A549 (cell line): ENCODE data around the gene PIM3. TPM values are rescaled to one million over a fixed set of nuclear protein-coding genes. Genes with fewer than 3 reads are reported as not detected.

Source experiments
- ATAC-seq, 2 experiments: fragments of 200-7000 bp in 1 of 2; fragments of >200 bp in 1 of 2; cut with Nextera tagmentation in 1 of 2; cut with Tn5 transposase in 1 of 2; 3 replicates each; pipeline versions ENCODE4 v1.8.0 to v1.9.1; 2018 to 2020; ENCODE audit warnings: mild to moderate bottlenecking in 1 of 2, moderate library complexity in 1 of 2
- CTCF ChIA-PET: fragments of 300-600 bp; sonication (Branson Sonifier 250); formaldehyde crosslinking; extraction: SDS; loops from one replicate; lab custom pipeline; 2021; ENCODE audit warnings: antibody characterized with exemption, inconsistent platforms; lab: Yijun Ruan, JAX
- POLR2A ChIA-PET: fragments of 350-600 bp; formaldehyde crosslinking; extraction: SDS; loops from one replicate; lab custom pipeline; 2021; ENCODE audit warnings: antibody characterized with exemption, inconsistent platforms; lab: Yijun Ruan, JAX
- DNase-seq, 2 experiments: peaks; one replicate each; pipeline versions ENCODE4 v3.0.0 to v3.0.0-alpha.2; 2011 to 2016; ENCODE audit warnings: low read depth in 1 of 2, low spot score in 1 of 2
- FAIRE-seq: peaks from 2 replicates; lab custom pipeline; 2011; peaks lifted over from hg19 to GRCh38; lab: Jason Lieb, UNC
- H3K27ac ChIP-seq, 2 experiments: fragments of >200 bp; sonication (Bioruptor Twin); formaldehyde crosslinking; 3 replicates each; pipeline ENCODE4 v1.5.1; 2016 to 2017
- H3K4me1 ChIP-seq: fragments of >200 bp; sonication (Bioruptor Twin); formaldehyde crosslinking; 3 replicates; pipeline ENCODE4 v1.6.1; 2016
- H3K4me2 ChIP-seq: fragments of >200 bp; sonication (Bioruptor Twin); formaldehyde crosslinking; 3 replicates; pipeline ENCODE4 v1.6.1; 2016
- H3K4me3 ChIP-seq: fragments of >200 bp; sonication (Bioruptor Twin); formaldehyde crosslinking; 3 replicates; pipeline ENCODE4 v1.5.1; 2016
- H3K9me3 ChIP-seq: fragments of >200 bp; sonication (Bioruptor Twin); formaldehyde crosslinking; 3 replicates; pipeline ENCODE4 v1.6.1; 2016
- CTCF ChIP-seq: fragments of >200 bp; sonication (Bioruptor Twin); formaldehyde crosslinking; IDR thresholded peaks from 3 replicates; pipeline ENCODE4 v1.5.1; 2016
- EHMT2 ChIP-seq: fragments of 200-600 bp; sonication (generic); IDR thresholded peaks from 2 replicates; pipeline ENCODE4 v1.6.1; 2016; ENCODE audit warnings: antibody characterized with exemption, low read depth, mild to moderate bottlenecking, moderate library complexity
- FOSB ChIP-seq: fragments of 250-450 bp; sonication (Bioruptor Pico); IDR thresholded peaks from 2 replicates; pipeline ENCODE4 v1.5.0; 2020; ENCODE audit warnings: mild to moderate bottlenecking, moderate library complexity
- HDAC2 ChIP-seq: fragments of 200-600 bp; sonication (generic); IDR thresholded peaks from 2 replicates; pipeline ENCODE4 v1.6.1; 2016
- HEYL ChIP-seq: fragments of 250-450 bp; sonication (Bioruptor Pico); IDR thresholded peaks from 2 replicates; pipeline ENCODE4 v1.8.0; 2021; ENCODE audit warnings: mild to moderate bottlenecking, moderate library complexity
- HMGXB4 ChIP-seq: fragments of 250-450 bp; sonication (Bioruptor Pico); IDR thresholded peaks from 2 replicates; pipeline ENCODE4 v1.5.0; 2021; ENCODE audit warnings: mild to moderate bottlenecking, moderate library complexity, borderline replicate concordance
- HOXA7 ChIP-seq: fragments of 250-450 bp; sonication (Bioruptor Pico); IDR thresholded peaks from 2 replicates; pipeline ENCODE4 v1.5.0; 2020; ENCODE audit warnings: mild to moderate bottlenecking, moderate library complexity
- HOXB13 ChIP-seq: fragments of 250-450 bp; sonication (Bioruptor Pico); IDR thresholded peaks from 2 replicates; pipeline ENCODE4 v1.5.0; 2020; ENCODE audit warnings: low read depth, mild to moderate bottlenecking, moderate library complexity
- JUN ChIP-seq, 2 experiments: fragments of >200 bp; sonication (Bioruptor Twin); formaldehyde crosslinking; IDR thresholded peaks; 2 replicates in 1 of 2; 3 replicates in 1 of 2; pipeline ENCODE4 v1.6.1; 2016 to 2017
- KDM5A ChIP-seq: fragments of 200-600 bp; sonication (generic); IDR thresholded peaks from 2 replicates; pipeline ENCODE4 v1.6.1; 2016; ENCODE audit warnings: antibody characterized with exemption, mild to moderate bottlenecking
- MAX ChIP-seq: IDR thresholded peaks from 2 replicates; pipeline ENCODE4 v1.6.1; 2012
- NFE2L2 ChIP-seq: fragments of 150-350 bp; conservative IDR thresholded peaks from 2 replicates; pipeline ENCODE4 v1.6.1; 2014; ENCODE audit warnings: low read length
- NPAS2 ChIP-seq: fragments of 250-450 bp; sonication (Bioruptor Pico); IDR thresholded peaks from 2 replicates; pipeline ENCODE4 v1.8.0; 2022; ENCODE audit warnings: mild to moderate bottlenecking, moderate library complexity, borderline replicate concordance
- POLR2AphosphoS2 ChIP-seq: conservative IDR thresholded peaks from 2 replicates; pipeline ENCODE4 v1.6.1; 2012; ENCODE audit warnings: low read length, improper control_type of control experiment, inconsistent platforms
- SMC3 ChIP-seq: fragments of >200 bp; sonication (Bioruptor Twin); formaldehyde crosslinking; IDR thresholded peaks from 3 replicates; pipeline ENCODE4 v1.6.1; 2018; ENCODE audit warnings: inconsistent platforms
- USF2 ChIP-seq: fragments of 450-650 bp; IDR thresholded peaks from 2 replicates; pipeline ENCODE4 v1.6.1; 2014; ENCODE audit warnings: antibody characterized with exemption
- ZC3H11A ChIP-seq: fragments of 450-650 bp; IDR thresholded peaks from 2 replicates; pipeline ENCODE4 v1.6.1; 2014; ENCODE audit warnings: antibody characterized with exemption, mild to moderate bottlenecking
- ZNF302 ChIP-seq: fragments of 250-450 bp; sonication (Bioruptor Pico); IDR thresholded peaks from 2 replicates; pipeline ENCODE4 v1.9.0; 2021; ENCODE audit warnings: inconsistent platforms, mild to moderate bottlenecking, moderate library complexity
- WGBS: methylation state at CpG from one replicate; pipeline ENCODE4 v1.1.6; 2017; ENCODE audit errors: missing lambda C conversion rate; 5-methylcytosine and 5-hydroxymethylcytosine counted together
- polyA plus RNA-seq, 4 experiments: library from polyadenylated mRNA; depleted of rRNA in 3 of 4; stranded (reverse); fragments of >200 nt; fragmentation: RNase III in 1 of 4; extraction: RNeasy Plus Mini Kit Qiagen cat#74134 plus additional on column Dnase treatment in 1 of 4; gene quantifications; 2 replicates in 3 of 4; 3 replicates in 1 of 4; pipeline ENCODE4 v1.2.3, GENCODE V29; 2011 to 2017
- TF ChIP-seq, protein P1 (sequence below): IDR thresholded peaks from 2 replicates; pipeline ENCODE4 v1.6.1; 2012

PIM3 gene
- polyA plus RNA-seq, 2 of the 4 experiments (the other 2 are of a cell fraction): 4.4 to 11.3 TPM

- POLR2A ChIA-PET: no interaction called here
- peak in 1 of 2 experiments; percentile 74 for DNase-seq
- no peak for FAIRE-seq
- TF ChIP-seq ZC3H11A (no peak), CTCF (no peak), HEYL (CRISPR knock-in tag) (no peak), POLR2AphosphoS2 (no peak), SMC3 (no peak), KDM5A (no peak), USF2 (no peak), HOXB13 (CRISPR knock-in tag) (no peak), HDAC2 (no peak), FOSB (no peak), NFE2L2 (no peak), NPAS2 (CRISPR knock-in tag) (no peak)
- TF ChIP-seq, protein P1, sequence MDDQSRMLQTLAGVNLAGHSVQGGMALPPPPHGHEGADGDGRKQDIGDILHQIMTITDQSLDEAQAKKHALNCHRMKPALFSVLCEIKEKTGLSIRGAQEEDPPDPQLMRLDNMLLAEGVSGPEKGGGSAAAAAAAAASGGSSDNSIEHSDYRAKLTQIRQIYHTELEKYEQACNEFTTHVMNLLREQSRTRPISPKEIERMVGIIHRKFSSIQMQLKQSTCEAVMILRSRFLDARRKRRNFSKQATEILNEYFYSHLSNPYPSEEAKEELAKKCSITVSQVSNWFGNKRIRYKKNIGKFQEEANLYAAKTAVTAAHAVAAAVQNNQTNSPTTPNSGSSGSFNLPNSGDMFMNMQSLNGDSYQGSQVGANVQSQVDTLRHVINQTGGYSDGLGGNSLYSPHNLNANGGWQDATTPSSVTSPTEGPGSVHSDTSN: no peak
- TF ChIP-seq, all 56 proteins: peak for 0
- Histone ChIP-seq H3K4me3 (no peak overlapping the region), H3K4me2 (peak overlapping the region; percentile 61), H3K4me1 (peaks cover 61% of the 10 kb centered on the region), H3K27ac (peak overlapping the region; percentile 91 to 93), H3K9me3 (no peaks in the 10 kb centered on the region)
- CTCF ChIA-PET: no interaction called here
- ATAC-seq: peak in 1 of 2 experiments; percentile 65; a peak in 3 of 6 replicates
- WGBS: 60% methylated on average over 10 of the region's 42 CpGs
Observed at GRCh38 chr22:49948958-49949913, 11.3 kb upstream of the PIM3 start.

GRCh38 chr22:49949914-49950292, 10.7 kb upstream of the PIM3 start:
- Histone ChIP-seq H3K4me1 (peaks cover 61% of the 10 kb centered on the region), H3K4me3 (no peak overlapping the region), H3K4me2 (peak overlapping the region; percentile 61; the same call in 2 of the 3 replicates), H3K27ac (peak overlapping the region; percentile 91 to 93), H3K9me3 (no peaks in the 10 kb centered on the region)
- CTCF ChIA-PET: interaction anchor here (0.6 kb wide), 1 partner anchor 35 kb away, joined by 3 read pairs; no protein-coding TSS in a partner anchor
- no CpG with 5 or more reads among the region's 11 CpGs for WGBS
- no peak for DNase-seq
- TF ChIP-seq HOXA7: no peak
- TF ChIP-seq HDAC2: no peak
- no peak for TF ChIP-seq HEYL (CRISPR knock-in tag)
- TF ChIP-seq JUN (IDR thresholded peaks at IDR 0.05): no peak
- TF ChIP-seq HMGXB4 (CRISPR knock-in tag): no peak
- no peak for TF ChIP-seq MAX
- TF ChIP-seq ZNF302: no peak
- no peak for TF ChIP-seq EHMT2
- TF ChIP-seq, protein P1: no peak
- no peak for TF ChIP-seq CTCF
- no peak for TF ChIP-seq NFE2L2
- no peak for FAIRE-seq
- POLR2A ChIA-PET: no interaction called here
- ATAC-seq: no peak
